SU-DHL-6 (cell line): ENCODE results near the gene UBQLN3.

Experiments used
- H2AFZ ChIP-seq: fragments of 200-600 bp; sonication (generic); 2 replicates; pipeline ENCODE4 v1.6.1; 2014; ENCODE audit warnings: low read depth, mild to moderate bottlenecking, moderate library complexity, mixed read lengths, antibody characterized with exemption, low read length; ENCODE audit not compliant: severe bottlenecking
- H3F3A ChIP-seq: fragments of 200-600 bp; shearing (Covaris generic); 2 replicates; pipeline ENCODE4 v1.6.0; 2016; ENCODE audit warnings: antibody characterized with exemption, mild to moderate bottlenecking; ENCODE audit not compliant: insufficient read depth
- H3K27ac ChIP-seq: fragments of 200-600 bp; sonication (generic); 2 replicates; pipeline ENCODE4 v1.5.1; 2016; ENCODE audit warnings: low read depth, mild to moderate bottlenecking, low read length, moderate library complexity, mixed read lengths
- H3K27me3 ChIP-seq: fragments of 200-600 bp; sonication (generic), shearing (Covaris generic); 2 replicates; pipeline ENCODE4 v1.6.0; 2014; ENCODE audit warnings: mild to moderate bottlenecking, low read length
- H3K36me3 ChIP-seq: fragments of 200-600 bp; sonication (generic); 2 replicates; pipeline ENCODE4 v1.6.1; 2014; ENCODE audit warnings: mild to moderate bottlenecking, low read length, mixed read lengths
- H3K4me2 ChIP-seq: fragments of 300-600, 200-600 bp; shearing (Covaris generic), sonication (generic); 2 replicates; pipeline ENCODE4 v1.6.0; 2014; ENCODE audit warnings: low read length, low read depth, mild to moderate bottlenecking; ENCODE audit not compliant: poor library complexity, severe bottlenecking
- H3K4me3 ChIP-seq: fragments of 200-600 bp; sonication (generic); 2 replicates; pipeline ENCODE4 v1.5.1; 2014; ENCODE audit warnings: antibody characterized with exemption, low read length, mild to moderate bottlenecking, mixed read lengths; ENCODE audit not compliant: insufficient read depth, poor library complexity, severe bottlenecking
- H3K79me2 ChIP-seq: fragments of 200-600 bp; sonication (generic); 2 replicates; pipeline ENCODE4 v1.6.1; 2014; ENCODE audit warnings: mild to moderate bottlenecking, low read length, moderate library complexity; ENCODE audit not compliant: insufficient read depth
- H3K9ac ChIP-seq: fragments of 200-600 bp; sonication (generic); 2 replicates; pipeline ENCODE4 v1.7.0; 2014; ENCODE audit warnings: mild to moderate bottlenecking, low read length
- H3K9me2 ChIP-seq: fragments of 200-600 bp; sonication (generic); replicated peaks from 2 replicates; pipeline ENCODE4 v1.6.1; 2014; ENCODE audit warnings: low read length; ENCODE audit not compliant: insufficient read depth
- H3K9me3 ChIP-seq: fragments of 200-600 bp; sonication (generic); 2 replicates; pipeline ENCODE4 v1.6.1; 2014; ENCODE audit warnings: low read length, mixed read lengths; ENCODE audit not compliant: insufficient read depth
- H4K20me1 ChIP-seq: fragments of 200-600 bp; sonication (generic); 2 replicates; pipeline ENCODE4 v1.6.1; 2014; ENCODE audit warnings: low read depth, mild to moderate bottlenecking, antibody characterized with exemption, low read length, moderate library complexity, mixed read lengths
- CTCF ChIP-seq: fragments of 200-600 bp; sonication (generic); IDR thresholded peaks from one replicate; pipeline ENCODE4 v1.5.1; 2017; ENCODE audit warnings: antibody characterized with exemption, mild to moderate bottlenecking, low read length, moderate library complexity; ENCODE audit not compliant: insufficient read depth, poor library complexity, severe bottlenecking
- EZH2phosphoT487 ChIP-seq: fragments of 200-600 bp; sonication (generic), shearing (Covaris generic); conservative IDR thresholded peaks from 2 replicates; pipeline ENCODE4 v1.6.1; 2018; ENCODE audit warnings: mild to moderate bottlenecking, antibody characterized with exemption, low read length, moderate library complexity, mixed read lengths

UBQLN3 gene

GRCh38 chr11:5516599-5516998 lies 6.8 kb upstream of the UBQLN3 start, which contains the start of gene UBQLNL:
Gene UBQLNL (minus strand): TSS chr11:5516699. CDS start chr11:5516441, 258 bp downstream.
- Histone ChIP-seq H4K20me1 (no peaks in the 10 kb centered on the region), H3K4me3 (no peak within 1 kb of the TSS), H3K27me3 (no peaks in the 10 kb centered on the region), H3K9me2 (no peaks in the 10 kb centered on the region), H2AFZ (no peak within 1 kb of the TSS), H3F3A (no peaks in the 10 kb centered on the region), H3K4me2 (no peak within 1 kb of the TSS), H3K9me3 (no peaks in the 10 kb centered on the region), H3K36me3 (no peaks in the 10 kb centered on the region), H3K9ac (no peak within 1 kb of the TSS), H3K79me2 (no peaks in the 10 kb centered on the region), H3K27ac (no peak within 1 kb of the TSS)
- TF ChIP-seq CTCF, result no peak
- TF ChIP-seq EZH2phosphoT487, result no peak

- H3K27ac ChIP-seq, result no peak overlapping the region
- no peaks in the 10 kb centered on the region for H3K9me3 ChIP-seq
- no peaks in the 10 kb centered on the region for H3K36me3 ChIP-seq
- no peak overlapping the region for H3K4me3 ChIP-seq
- H3K4me2 ChIP-seq, result no peak overlapping the region
- H3K9me2 ChIP-seq, result no peaks in the 10 kb centered on the region
- no peaks in the 10 kb centered on the region for H3K27me3 ChIP-seq
- no peaks in the 10 kb centered on the region for H3F3A ChIP-seq
- no peak overlapping the region for H3K9ac ChIP-seq
- no peaks in the 10 kb centered on the region for H3K79me2 ChIP-seq
- H2AFZ ChIP-seq, result no peak overlapping the region
- H4K20me1 ChIP-seq, result no peaks in the 10 kb centered on the region
- TF ChIP-seq CTCF (no peak), EZH2phosphoT487 (no peak)
Observed at GRCh38 chr11:5514841-5515240, 5.1 kb upstream of the UBQLN3 start.

- no peak overlapping the region for H3K4me3 ChIP-seq
- H3K79me2 ChIP-seq, result no peaks in the 10 kb centered on the region
- TF ChIP-seq EZH2phosphoT487 (no peak), CTCF (no peak)
- no peak overlapping the region for H2AFZ ChIP-seq
- H3K27ac ChIP-seq, result no peak overlapping the region
- no peaks in the 10 kb centered on the region for H3K9me2 ChIP-seq
- H3K9me3 ChIP-seq, result no peaks in the 10 kb centered on the region
- no peaks in the 10 kb centered on the region for H4K20me1 ChIP-seq
- no peak overlapping the region for H3K9ac ChIP-seq
- no peaks in the 10 kb centered on the region for H3K36me3 ChIP-seq
- no peaks in the 10 kb centered on the region for H3K27me3 ChIP-seq
- no peaks in the 10 kb centered on the region for H3F3A ChIP-seq
- H3K4me2 ChIP-seq, result no peak overlapping the region
Observed at GRCh38 chr11:5508605-5509004, 1.2 kb downstream of the UBQLN3 start.

GRCh38 chr11:5507933-5508305 lies 1.8 kb downstream of the UBQLN3 start:
- TF ChIP-seq CTCF, result no peak
- no peak for TF ChIP-seq EZH2phosphoT487
- Histone ChIP-seq H3K36me3 (no peaks in the 10 kb centered on the region), H3K79me2 (no peaks in the 10 kb centered on the region), H3K4me2 (no peak overlapping the region), H4K20me1 (no peaks in the 10 kb centered on the region), H3K27me3 (no peaks in the 10 kb centered on the region), H3K9me3 (no peaks in the 10 kb centered on the region), H2AFZ (no peak overlapping the region), H3K9me2 (no peaks in the 10 kb centered on the region), H3F3A (no peaks in the 10 kb centered on the region), H3K4me3 (no peak overlapping the region), H3K9ac (no peak overlapping the region), H3K27ac (no peak overlapping the region)
